Measurements from ENCODE around the gene TECPR1.
A peak's percentile ranks its signal among the peaks of the same experiment; 100 is the strongest.

Gene TECPR1

GRCh38 chr7:98210513-98211220, 41.4 kb downstream of the TECPR1 start:
- DNase-seq: no peak

DNA sequence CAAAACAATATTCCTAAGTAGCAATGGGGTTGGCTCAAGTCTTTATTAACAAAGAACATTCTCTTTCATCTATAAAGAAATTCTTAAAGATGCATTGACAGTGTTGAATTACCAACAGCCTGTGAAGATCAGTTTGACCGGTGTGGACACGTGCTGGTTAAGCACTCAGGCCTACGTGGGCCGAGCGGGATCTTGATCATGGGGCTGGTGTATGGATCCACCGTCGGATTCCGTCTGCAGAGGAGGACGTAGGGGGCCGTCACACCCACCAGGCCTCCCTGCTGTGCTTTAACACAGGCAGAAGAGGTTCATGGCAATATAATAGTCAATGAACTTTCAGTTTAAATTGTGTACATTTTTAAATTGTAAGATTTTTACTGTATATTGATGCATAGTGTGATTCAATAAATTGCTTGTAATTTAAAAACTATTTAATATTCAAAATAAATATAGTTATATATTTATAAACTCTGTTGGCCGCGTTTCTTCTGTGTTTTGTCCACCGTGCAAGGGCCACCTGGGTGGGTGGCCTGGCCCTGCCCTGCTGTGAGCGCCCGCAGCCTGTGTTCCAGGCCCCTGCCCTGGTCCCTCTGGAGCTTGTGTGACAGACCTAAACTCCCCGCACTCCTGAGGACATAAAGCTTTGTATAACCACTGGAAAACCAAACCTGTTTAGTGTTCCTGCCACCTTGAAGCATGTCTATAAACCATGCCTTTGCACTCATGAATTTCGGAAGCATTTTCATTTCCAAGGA, 42.7 kb downstream of the TECPR1 start:
- no peak for DNase-seq

DNA sequence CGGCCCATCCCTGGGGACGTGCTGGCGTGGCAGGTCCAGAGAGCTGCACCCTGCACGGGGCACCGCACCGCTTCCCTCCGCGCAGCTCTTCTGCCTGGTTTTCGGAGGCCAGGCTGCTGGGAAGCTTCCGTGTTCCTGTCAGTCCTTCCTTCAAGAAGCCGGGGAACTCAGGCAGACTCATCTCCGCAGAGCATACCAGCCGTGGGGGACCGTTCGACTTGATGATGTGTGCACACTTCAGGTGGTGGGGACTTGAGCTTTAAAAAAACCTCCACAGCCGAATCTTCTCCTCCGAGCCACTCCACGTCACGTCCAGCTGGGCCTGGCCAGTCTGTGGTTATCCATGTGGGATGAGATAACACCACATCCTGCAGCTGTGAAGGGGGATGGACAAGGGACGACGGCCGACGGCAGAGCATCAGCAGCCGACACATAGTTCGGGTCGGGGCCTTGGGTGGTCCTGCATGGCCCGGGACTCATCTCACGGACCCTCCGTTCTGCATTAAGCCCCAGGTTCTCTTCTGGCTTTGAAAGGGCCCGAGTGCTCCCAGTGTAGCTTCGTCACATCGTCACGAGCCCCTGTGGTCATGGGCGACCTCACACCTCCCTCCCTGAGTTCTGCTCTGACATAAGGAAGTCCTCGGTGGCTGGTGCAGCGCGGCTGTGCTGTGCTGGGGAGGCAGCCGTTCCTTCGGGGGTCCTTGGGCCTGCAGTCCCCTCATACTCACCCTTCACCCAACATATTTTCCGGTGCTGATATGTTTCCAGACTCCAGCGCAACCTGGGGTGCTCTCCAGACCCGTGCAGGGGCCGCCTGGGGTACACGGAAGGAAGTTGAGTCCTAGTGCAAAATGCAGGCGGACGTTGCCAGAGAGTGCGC, 45.3 kb downstream of the TECPR1 start:
- no peak for DNase-seq

GRCh38 chr7:98205162-98205845, 46.7 kb downstream of the TECPR1 start:
- no peak for DNase-seq

GRCh38 chr7:98204670-98205069, 47.4 kb downstream of the TECPR1 start:
- no peak for DNase-seq

- peak in 1 of 2 experiments; percentile 12 for DNase-seq
Measured at GRCh38 chr7:98203964-98204605, 47.9 kb downstream of the TECPR1 start.

GRCh38 chr7:98203261-98203963, 48.6 kb downstream of the TECPR1 start:
- peak; percentile 38 for DNase-seq

GRCh38 chr7:98202367-98203195, 49.5 kb downstream of the TECPR1 start:
- DNase-seq: peak; percentile 82 to 83

GRCh38 chr7:98200364-98200763, 51.7 kb downstream of the TECPR1 start:
- no peak for DNase-seq

GRCh38 chr7:98199131-98199530, 52.9 kb downstream of the TECPR1 start:
- no peak for DNase-seq

- DNase-seq: no peak
Measured at GRCh38 chr7:98196706-98197605, 55.1 kb downstream of the TECPR1 start.

GRCh38 chr7:98194672-98195457, 57.2 kb downstream of the TECPR1 start:
- DNase-seq: no peak

DNA sequence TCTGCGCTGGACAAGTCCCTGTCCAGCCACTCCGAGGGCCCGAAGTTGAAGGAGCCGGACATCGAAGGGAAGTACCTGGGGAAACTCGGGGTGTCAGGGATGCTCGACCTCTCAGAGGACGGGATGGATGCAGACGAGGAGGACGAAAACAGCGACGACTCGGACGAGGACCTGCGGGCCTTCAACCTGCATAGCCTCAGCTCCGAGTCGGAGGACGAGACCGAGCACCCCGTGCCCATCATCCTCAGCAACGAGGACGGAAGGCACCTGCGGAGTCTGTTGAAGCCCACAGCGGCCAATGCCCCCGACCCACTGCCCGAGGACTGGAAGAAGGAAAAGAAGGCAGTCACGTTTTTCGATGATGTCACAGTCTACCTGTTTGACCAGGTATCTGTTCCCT, 57.8 kb downstream of the TECPR1 start:
- no peak for DNase-seq

DNA sequence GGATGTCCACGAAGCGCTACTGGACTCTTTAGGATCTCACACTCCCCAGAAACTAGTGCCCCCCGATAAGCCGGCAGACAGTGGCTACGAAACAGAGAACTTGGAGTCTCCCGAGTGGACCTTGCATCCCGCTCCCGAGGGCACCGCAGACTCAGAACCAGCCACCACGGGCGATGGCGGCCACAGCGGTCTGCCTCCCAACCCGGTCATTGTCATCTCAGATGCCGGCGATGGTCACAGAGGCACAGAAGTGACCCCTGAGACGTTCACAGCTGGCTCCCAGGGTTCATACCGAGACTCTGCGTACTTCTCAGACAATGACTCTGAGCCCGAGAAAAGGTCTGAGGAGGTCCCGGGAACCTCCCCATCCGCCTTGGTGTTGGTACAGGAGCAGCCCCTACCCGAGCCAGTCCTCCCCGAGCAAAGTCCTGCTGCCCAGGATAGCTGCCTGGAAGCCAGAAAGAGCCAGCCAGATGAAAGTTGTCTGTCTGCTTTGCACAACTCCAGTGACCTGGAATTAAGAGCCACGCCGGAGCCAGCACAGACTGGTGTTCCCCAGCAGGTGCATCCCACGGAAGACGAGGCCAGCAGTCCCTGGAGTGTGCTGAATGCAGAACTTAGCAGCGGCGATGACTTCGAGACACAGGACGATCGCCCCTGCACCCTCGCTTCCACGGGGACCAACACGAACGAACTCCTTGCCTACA, 58.4 kb downstream of the TECPR1 start:
- no peak for DNase-seq

DNA sequence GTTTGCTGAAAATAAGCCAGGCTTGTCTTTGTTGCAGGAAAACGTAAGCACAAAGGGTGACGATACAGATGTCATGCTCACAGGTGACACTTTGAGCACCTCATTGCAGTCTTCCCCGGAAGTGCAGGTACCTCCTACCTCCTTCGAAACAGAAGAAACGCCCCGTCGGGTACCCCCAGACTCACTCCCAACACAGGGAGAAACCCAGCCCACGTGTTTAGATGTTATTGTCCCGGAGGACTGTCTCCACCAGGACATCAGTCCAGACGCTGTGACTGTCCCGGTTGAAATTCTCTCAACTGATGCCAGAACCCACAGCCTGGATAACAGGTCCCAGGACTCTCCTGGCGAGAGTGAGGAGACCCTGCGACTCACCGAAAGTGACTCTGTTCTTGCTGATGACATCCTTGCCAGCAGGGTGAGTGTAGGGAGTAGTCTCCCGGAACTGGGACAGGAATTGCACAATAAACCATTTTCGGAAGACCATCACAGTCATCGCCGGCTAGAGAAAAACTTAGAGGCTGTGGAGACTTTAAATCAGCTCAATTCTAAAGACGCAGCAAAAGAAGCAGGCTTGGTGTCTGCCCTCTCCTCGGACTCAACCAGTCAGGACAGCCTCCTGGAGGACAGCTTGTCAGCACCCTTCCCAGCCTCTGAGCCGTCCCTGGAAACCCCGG, 59.1 kb downstream of the TECPR1 start:
- DNase-seq: no peak

- DNase-seq: no peak
Measured at GRCh38 chr7:98191668-98192431, 60.2 kb downstream of the TECPR1 start.

- no peak for DNase-seq
Measured at GRCh38 chr7:98189559-98189958, 62.5 kb downstream of the TECPR1 start.

Data from activated T-cell treated with anti-CD3 and anti-CD28 coated beads, Interleukin-2, amount 50 U/mL, for 48 hours (primary cell).